ENCODE measurements around the gene TSPOAP1. TPM values are rescaled to one million over a fixed set of nuclear protein-coding genes. Genes with fewer than 3 reads are reported as not detected.

TSPOAP1 gene
- polyA plus RNA-seq, 3 donors: 34.2 to 41.1 (median 38.8) TPM

DNA sequence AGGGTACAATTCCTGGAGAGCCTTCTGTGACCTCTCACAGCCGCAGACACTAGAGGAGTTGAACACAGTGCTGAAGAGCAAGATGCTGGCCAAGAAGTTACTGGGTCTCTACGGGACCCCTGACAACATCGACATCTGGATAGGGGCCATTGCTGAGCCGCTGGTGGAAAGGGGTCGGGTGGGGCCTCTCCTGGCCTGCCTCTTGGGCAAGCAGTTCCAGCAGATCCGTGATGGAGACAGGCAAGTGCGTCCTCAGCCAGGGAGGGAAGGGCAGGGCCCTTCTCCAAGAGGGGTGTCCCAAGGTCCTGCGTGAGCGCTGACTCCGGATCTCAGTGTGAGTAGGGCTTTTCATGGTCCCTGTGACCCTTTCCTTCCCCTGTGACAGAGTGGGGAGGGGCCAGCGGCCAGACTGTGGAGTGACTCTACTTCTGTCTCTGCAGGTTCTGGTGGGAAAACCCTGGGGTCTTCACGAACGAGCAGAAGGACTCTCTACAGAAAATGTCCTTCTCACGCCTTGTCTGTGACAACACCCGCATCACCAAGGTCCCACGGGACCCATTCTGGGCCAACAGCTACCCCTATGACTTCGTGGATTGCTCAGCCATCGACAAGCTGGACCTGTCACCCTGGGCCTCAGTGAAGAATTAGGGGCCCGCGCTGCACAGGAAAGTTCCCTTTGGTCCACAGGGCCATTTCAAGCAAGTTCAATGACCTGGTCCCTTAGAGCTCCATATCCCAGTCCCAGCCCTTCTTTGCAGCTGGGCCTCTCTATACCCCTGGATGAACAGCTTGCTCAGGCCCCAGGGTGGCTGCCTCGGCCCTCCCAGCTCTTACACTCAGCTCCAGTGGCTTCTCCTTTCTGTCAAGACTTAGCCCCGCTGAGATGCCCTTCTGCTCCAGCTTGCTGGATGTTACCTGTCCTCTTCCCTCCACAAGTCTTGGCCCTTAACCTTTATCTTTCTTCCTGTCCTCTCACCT is 61.0 kb downstream of the TSPOAP1 start:
- no peak for DNase-seq (ENCODE audit: low read depth in 3 of 3, low spot score in 2 of 3)

DNA sequence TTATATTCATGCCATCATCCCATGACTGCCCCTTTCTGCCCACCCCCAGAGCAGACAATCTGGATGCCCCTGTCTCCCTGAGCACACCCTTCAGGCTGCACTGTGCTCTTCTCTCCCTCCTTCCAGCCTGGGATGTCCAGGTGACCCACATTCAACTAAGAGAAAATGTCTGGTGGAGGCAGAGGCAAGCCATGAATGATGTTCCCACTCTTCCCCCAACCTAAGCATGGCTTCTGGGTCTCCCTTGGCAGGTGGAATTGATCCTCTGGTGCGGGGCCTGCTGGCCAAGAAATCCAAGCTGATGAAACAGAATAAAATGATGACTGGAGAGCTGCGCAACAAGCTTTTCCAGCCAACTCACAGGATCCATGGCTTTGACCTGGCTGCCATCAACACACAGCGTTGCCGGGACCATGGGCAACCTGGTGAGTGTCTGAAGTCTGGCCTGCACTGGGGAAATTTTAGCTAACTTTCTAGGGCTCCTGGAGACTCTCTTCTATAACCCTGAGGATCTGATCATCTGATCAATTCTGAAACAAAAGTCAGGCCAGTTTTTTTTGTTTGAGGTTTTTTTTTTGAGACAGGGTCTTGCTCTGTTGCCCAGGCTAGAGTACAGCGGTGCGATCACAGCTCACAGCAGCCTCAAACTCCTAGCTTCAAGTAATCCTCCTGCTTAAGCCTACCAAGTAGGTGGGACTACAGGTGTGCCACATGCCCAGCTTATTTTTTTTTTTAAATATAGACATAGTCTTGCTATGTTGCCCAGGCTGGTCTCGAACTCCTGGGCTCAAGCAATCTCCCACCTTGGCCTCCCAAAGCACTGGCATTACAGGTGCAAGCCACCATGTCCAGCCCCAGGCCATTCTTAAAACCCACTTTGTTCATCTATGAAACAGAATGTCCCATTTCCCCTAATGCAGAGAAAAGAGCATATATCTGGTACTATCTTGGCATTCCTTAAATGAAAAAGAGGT is 62.4 kb downstream of the TSPOAP1 start:
- no peak for DNase-seq (ENCODE audit: low read depth in 3 of 3, low spot score in 2 of 3)

DNA sequence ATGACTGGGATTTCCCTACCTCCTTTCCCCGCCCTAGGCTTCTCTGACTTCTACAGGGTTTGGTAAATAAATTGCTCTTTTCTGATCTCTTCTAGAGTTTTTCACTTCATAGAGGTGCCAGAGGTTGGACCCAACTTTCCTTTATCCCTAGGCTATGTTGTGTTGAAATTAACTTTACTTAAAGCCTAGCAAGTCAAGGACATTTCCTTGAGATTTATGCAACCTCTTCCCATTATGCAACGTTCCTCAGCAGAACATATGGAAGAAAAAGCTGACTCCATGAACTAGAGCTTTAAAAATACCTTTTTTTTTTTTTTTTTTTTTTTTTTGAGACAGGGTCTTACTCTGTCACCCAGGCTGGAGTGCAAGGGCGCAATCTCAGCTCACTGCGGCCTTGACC is 63.3 kb downstream of the TSPOAP1 start:
- no peak for DNase-seq (ENCODE audit: low read depth in 3 of 3, low spot score in 2 of 3)

DNA sequence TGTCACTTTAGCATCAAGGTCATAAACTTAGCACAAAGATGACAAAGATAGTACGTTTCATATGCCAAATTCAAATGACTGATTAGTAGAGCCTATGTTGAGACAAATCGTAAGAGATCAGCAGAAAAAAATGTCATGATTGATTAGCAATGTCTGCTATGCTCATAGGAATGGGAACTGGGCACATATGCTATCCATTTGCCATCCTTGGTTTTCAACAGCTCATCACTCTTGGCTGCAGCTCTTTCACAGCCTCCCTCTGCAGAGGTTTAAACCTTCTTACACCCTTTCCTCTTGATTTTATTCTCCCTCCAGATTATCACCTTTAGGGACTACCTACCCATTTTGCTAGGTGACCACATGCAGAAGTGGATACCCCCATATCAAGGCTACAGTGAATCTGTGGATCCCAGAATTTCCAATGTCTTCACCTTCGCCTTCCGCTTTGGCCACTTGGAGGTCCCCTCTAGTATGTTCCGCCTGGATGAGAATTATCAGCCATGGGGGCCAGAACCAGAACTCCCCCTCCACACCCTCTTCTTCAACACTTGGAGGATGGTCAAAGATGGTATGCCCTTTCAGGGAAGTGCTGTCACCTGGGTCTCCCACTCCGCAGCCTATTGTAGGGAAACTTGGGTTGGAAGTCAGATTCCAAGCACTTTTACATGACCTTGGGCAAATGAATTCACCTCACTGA is 64.0 kb downstream of the TSPOAP1 start:
- DNase-seq (ENCODE audit: low read depth in 3 of 3, low spot score in 2 of 3): no peak

DNA sequence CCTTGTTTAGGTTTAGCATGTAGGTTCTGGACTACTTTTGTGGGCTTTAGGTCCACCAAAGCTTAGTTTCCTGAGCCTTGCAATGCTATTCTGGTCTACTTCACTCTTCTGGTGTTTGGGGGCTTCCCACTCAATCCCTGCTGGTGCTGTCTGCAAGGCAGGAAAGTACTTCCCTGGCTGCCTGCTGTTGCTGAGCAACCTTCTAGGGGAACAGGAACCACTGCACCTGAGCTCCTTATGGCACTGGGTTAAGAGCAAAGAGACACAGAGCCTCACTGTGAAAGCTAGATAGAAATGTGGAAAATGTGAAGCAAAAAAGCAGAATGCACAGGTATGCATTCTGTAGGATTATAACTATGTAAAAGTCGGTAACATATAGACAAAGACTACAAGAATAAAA is 64.8 kb downstream of the TSPOAP1 start:
- no peak for DNase-seq (ENCODE audit: low read depth in 3 of 3, low spot score in 2 of 3)

DNA sequence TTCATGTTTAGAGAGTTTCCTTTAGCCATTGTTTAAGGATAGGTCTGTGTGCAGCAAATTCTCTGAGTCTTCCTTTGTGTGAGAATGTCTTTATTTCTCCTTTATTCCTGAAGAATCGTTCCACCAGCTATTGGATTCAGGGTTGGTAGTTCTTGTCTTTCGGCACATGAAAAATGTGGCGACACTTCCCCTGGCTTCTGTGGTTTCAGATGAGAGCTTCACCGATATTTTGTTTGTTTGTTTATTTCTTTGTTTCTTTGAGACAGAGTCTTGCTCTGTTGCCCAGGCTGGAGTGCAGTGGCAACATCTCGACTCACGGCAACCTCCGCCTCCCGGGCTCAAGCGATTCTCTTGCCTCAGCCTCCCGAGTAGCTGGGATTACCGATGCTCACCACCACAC is 66.4 kb downstream of the TSPOAP1 start:
- no peak for DNase-seq (ENCODE audit: low read depth in 3 of 3, low spot score in 2 of 3)

DNA sequence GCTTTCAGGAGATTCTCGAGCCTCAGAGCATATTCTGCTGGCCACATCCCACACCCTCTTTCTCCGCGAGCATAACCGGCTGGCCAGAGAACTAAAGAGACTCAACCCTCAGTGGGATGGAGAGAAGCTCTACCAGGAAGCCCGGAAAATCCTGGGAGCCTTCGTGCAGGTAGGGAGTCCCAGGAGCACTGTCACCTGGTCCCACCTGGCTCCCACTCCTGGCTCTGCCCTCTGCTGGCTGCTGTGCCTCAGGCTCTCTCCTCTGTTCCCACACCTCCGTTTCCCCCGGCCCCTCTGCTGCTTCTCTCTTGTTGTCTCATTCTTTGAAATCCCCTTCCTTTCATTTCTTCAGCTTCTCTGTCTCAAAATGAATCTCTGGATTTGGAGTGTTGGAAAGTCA is 73.8 kb downstream of the TSPOAP1 start:
- DNase-seq (ENCODE audit: low read depth in 3 of 3, low spot score in 2 of 3): no peak

DNA sequence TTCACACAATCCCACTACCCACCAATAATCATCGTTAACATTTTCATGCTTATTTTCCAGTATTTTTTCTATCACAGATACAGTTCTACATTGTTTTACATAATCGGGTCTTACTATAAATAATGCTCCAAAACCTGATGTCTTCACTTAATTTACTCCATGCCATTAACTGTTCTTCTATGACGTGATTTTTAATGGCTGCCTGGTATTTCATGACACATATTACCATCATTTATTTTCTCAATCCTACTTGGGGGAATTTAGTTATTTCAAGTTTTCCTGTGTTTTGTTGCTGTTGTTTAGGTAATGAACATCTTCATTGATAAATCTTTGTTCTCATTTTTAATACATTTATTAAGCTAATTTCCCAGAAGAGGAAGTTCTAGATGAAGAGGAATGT is 75.5 kb downstream of the TSPOAP1 start:
- no peak for DNase-seq (ENCODE audit: low read depth in 3 of 3, low spot score in 2 of 3)

DNA sequence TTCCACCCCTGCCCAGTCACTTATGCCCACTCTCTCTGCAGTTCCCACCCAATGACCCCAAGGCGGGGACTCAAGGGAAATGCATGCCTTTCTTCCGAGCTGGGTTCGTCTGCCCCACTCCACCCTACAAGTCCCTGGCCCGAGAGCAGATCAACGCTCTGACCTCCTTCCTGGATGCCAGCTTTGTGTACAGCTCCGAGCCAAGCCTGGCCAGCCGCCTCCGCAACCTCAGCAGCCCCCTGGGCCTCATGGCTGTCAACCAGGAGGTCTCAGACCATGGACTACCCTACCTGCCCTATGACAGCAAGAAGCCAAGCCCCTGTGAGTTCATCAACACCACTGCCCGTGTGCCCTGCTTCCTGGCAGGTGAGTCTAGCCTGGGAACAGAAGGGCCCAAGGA is 76.5 kb downstream of the TSPOAP1 start:
- DNase-seq (ENCODE audit: low read depth in 3 of 3, low spot score in 2 of 3): no peak

Other genes starting within 250 kb of the TSPOAP1 start
- 10 to 100 TPM; 84.2 to 84.8 (median 84.4) TPM for gene DYNLL2, start 245.4 kb downstream of the TSPOAP1 start, polyA plus RNA-seq (ENCODE audit: insufficient read length in 3 of 3)
- gene OR4D1, start 180.4 kb downstream of the TSPOAP1 start, polyA plus RNA-seq (ENCODE audit: insufficient read length in 3 of 3): not detected
- gene OR4D2, start 161.8 kb downstream of the TSPOAP1 start, polyA plus RNA-seq (ENCODE audit: insufficient read length in 3 of 3): not detected
- gene EPX, start 136.1 kb downstream of the TSPOAP1 start, polyA plus RNA-seq (ENCODE audit: insufficient read length in 3 of 3): under 1 TPM; 0.26 to 0.99 (median 0.80) TPM
- 10 to 100 TPM; 35.4 to 46.0 (median 39.5) TPM for gene MKS1, start 109.5 kb downstream of the TSPOAP1 start, polyA plus RNA-seq (ENCODE audit: insufficient read length in 3 of 3)
- gene LPO, start 90.2 kb downstream of the TSPOAP1 start, polyA plus RNA-seq (ENCODE audit: insufficient read length in 3 of 3): under 1 TPM; 0.04 to 0.10 (median 0.06) TPM
- 1 to 10 TPM; 1.6 to 5.1 (median 3.6) TPM for gene MPO, start 47.9 kb downstream of the TSPOAP1 start, polyA plus RNA-seq (ENCODE audit: insufficient read length in 3 of 3)
- gene SUPT4H1, start 23.4 kb upstream of the TSPOAP1 start, polyA plus RNA-seq (ENCODE audit: insufficient read length in 3 of 3): 100 to 1,000 TPM; 142 to 156 (median 148) TPM
- 10 to 100 TPM; 12.7 to 14.6 (median 14.2) TPM for gene RNF43, start 88.7 kb upstream of the TSPOAP1 start, polyA plus RNA-seq (ENCODE audit: insufficient read length in 3 of 3)
- under 1 TPM; 0.28 to 0.53 (median 0.51) TPM for gene HSF5, start 159.6 kb upstream of the TSPOAP1 start, polyA plus RNA-seq (ENCODE audit: insufficient read length in 3 of 3)
- 10 to 100 TPM; 45.8 to 48.7 (median 47.2) TPM for gene MTMR4, start 185.8 kb upstream of the TSPOAP1 start, polyA plus RNA-seq (ENCODE audit: insufficient read length in 3 of 3)

All from right renal cortex interstitium (tissue), 3 donors.